Gastrocnemius medialis (tissue), 4 donors: ENCODE data around the gene GLB1L. TPM values are rescaled to one million over a fixed set of nuclear protein-coding genes. Genes with fewer than 3 reads are reported as not detected.

Experiments used
- ATAC-seq, 2 donors: fragments of 150-250 bp; one replicate each; pipeline ENCODE4 v1.9.1; 2016
- DNase-seq, 2 donors: peaks; one replicate each; pipeline ENCODE4 v3.0.0-alpha.2; 2019
- H3K27ac ChIP-seq, 4 donors: fragments of 200-600 bp; sonication (generic); 1 replicate in 1 of 4; 2 replicates in 3 of 4; pipeline ENCODE4 v1.5.1; 2016 to 2018; ENCODE audit warnings: mild to moderate bottlenecking in 2 of 4, moderate library complexity in 1 of 4
- H3K27me3 ChIP-seq, 3 donors: fragments of 200-600 bp; sonication (generic) in 2 of 3; 1 replicate in 1 of 3; 2 replicates in 2 of 3; pipeline versions ENCODE4 v1.5.1 to v1.6.0; 2016 to 2019; ENCODE audit warnings: mild to moderate bottlenecking in 1 of 3, moderate library complexity in 1 of 3
- H3K36me3 ChIP-seq, 2 donors: fragments of 200-600 bp; sonication (generic) in 1 of 2; one replicate each; pipeline ENCODE4 v1.5.1; 2017 to 2018
- H3K4me1 ChIP-seq, 2 donors: fragments of 200-600 bp; sonication (generic) in 1 of 2; one replicate each; pipeline ENCODE4 v1.5.1; 2016 to 2017; ENCODE audit warnings: mild to moderate bottlenecking in 2 of 2
- H3K4me3 ChIP-seq, 4 donors: fragments of 200-600 bp; sonication (generic) in 3 of 4; 1 replicate in 1 of 4; 2 replicates in 3 of 4; pipeline ENCODE4 v1.5.1; 2016 to 2019; ENCODE audit warnings: mild to moderate bottlenecking in 2 of 4
- H3K9me3 ChIP-seq, 3 donors: fragments of 200-600 bp; sonication (generic) in 2 of 3; 1 replicate in 1 of 3; 2 replicates in 2 of 3; pipeline ENCODE4 v1.5.1; 2016 to 2019
- CTCF ChIP-seq, 5 experiments: fragments of 450-650 bp in 3 of 5; fragments of 200-600 bp in 2 of 5; sonication (generic) in 2 of 5; IDR thresholded peaks in 4 of 5; conservative IDR thresholded peaks in 1 of 5; 1 replicate in 4 of 5; 2 replicates in 1 of 5; pipeline ENCODE4 v1.5.1; 2016 to 2019; ENCODE audit warnings: antibody characterized with exemption in 5 of 5, mild to moderate bottlenecking in 3 of 5, moderate library complexity in 3 of 5
- POLR2A ChIP-seq, 2 donors: fragments of 450-650 bp; IDR thresholded peaks; one replicate each; pipeline ENCODE4 v1.6.1; 2017; ENCODE audit warnings: antibody characterized with exemption in 2 of 2, mild to moderate bottlenecking in 2 of 2, moderate library complexity in 2 of 2
- in situ Hi-C, 4 donors: fragments of 200-750 bp; cut with MboI; loops; one replicate each; pipeline versions ENCODE4 v1.15.0 to v1.8.0; 2017; ENCODE audit warnings: low sequenced_read_pairs in 4 of 4
- intact Hi-C: fragments of 100-400 bp; cut with DNase I; formaldehyde crosslinking; loops from one replicate; pipeline ENCODE4 v1.15.1; 2023; ENCODE audit warnings: low total_unique reads
- total RNA-seq, 4 donors: library from RNA; depleted of rRNA; stranded (reverse); fragments of >200 nt; gene quantifications; one replicate each; pipeline versions ENCODE4 v1.1.0 to v1.2.3, GENCODE V29; 2016

The GLB1L gene
- total RNA-seq, 4 donors from 2014 or later: 1.0 to 3.6 (median 1.3) TPM

GRCh38 chr2:219252084-219252483 is 6.8 kb upstream of the GLB1L start:
- H3K36me3 ChIP-seq: peaks cover 0 to 33% of the 10 kb centered on the region in 2 donors
- peak overlapping the region; percentile 68 to 88 (median 76) for H3K4me3 ChIP-seq
- DNase-seq (peak; percentile 33 to 65), ATAC-seq (peak in 1 of 2 donors; percentile 3)
- no peaks in the 10 kb centered on the region for H3K9me3 ChIP-seq
- H3K27me3 ChIP-seq: no peaks in the 10 kb centered on the region
- TF ChIP-seq POLR2A (IDR thresholded peaks at IDR 0.05): peak in 1 of 2 donors; percentile 22
- no peak for TF ChIP-seq CTCF (IDR thresholded peaks at IDR 0.05 in 4 of 5, conservative IDR thresholded peaks at IDR 0.05 in 1 of 5)
- peaks cover 46 to 72% of the 10 kb centered on the region in 2 donors for H3K4me1 ChIP-seq
- in situ Hi-C loops: no loop called here
- peak overlapping the region; percentile 91 to 99 (median 96) for H3K27ac ChIP-seq
- intact Hi-C loops: loop anchor here (2.0 to 5.0 kb wide), 2 partner anchors 75 to 255 kb away; partner anchors contain the start of gene CNPPD1

GRCh38 chr2:219251656-219252055 is 6.4 kb upstream of the GLB1L start:
- TF ChIP-seq POLR2A (IDR thresholded peaks at IDR 0.05): no peak
- TF ChIP-seq CTCF (IDR thresholded peaks at IDR 0.05 in 4 of 5, conservative IDR thresholded peaks at IDR 0.05 in 1 of 5): no peak
- intact Hi-C loops: loop anchor here (2.0 to 5.0 kb wide), 2 partner anchors 75 to 254 kb away; partner anchors contain the start of gene CNPPD1
- H3K4me1 ChIP-seq: peaks cover 50 to 73% of the 10 kb centered on the region in 2 donors
- H3K36me3 ChIP-seq: peaks cover 0 to 33% of the 10 kb centered on the region in 2 donors
- DNase-seq (no peak), ATAC-seq (no peak)
- H3K27ac ChIP-seq: peak overlapping the region; percentile 91 to 99 (median 96)
- no peaks in the 10 kb centered on the region for H3K27me3 ChIP-seq
- H3K9me3 ChIP-seq: no peaks in the 10 kb centered on the region
- in situ Hi-C loops: no loop called here
- peak overlapping the region; percentile 68 to 88 (median 76) for H3K4me3 ChIP-seq

GRCh38 chr2:219250049-219250781 is 5.0 kb upstream of the GLB1L start:
- in situ Hi-C loops: no loop called here
- intact Hi-C loops: loop anchor here (5.0 kb wide), 1 partner anchor 253 kb away; no protein-coding TSS in a partner anchor
- H3K4me1 ChIP-seq: peaks cover 59 to 82% of the 10 kb centered on the region in 2 donors
- peaks cover 0 to 33% of the 10 kb centered on the region in 2 donors for H3K36me3 ChIP-seq
- ATAC-seq: no peak
- peak overlapping the region; percentile 91 to 99 (median 96) for H3K27ac ChIP-seq
- H3K4me3 ChIP-seq: peak overlapping the region; percentile 8 to 37 (median 30)
- TF ChIP-seq POLR2A (IDR thresholded peaks at IDR 0.05) (no peak), CTCF (IDR thresholded peaks at IDR 0.05 in 4 of 5, conservative IDR thresholded peaks at IDR 0.05 in 1 of 5) (no peak)
- H3K9me3 ChIP-seq: no peaks in the 10 kb centered on the region
- DNase-seq: no peak
- no peaks in the 10 kb centered on the region for H3K27me3 ChIP-seq

GRCh38 chr2:219249203-219249980 is 4.1 kb upstream of the GLB1L start:
- TF ChIP-seq POLR2A (IDR thresholded peaks at IDR 0.05) (no peak), CTCF (IDR thresholded peaks at IDR 0.05 in 4 of 5, conservative IDR thresholded peaks at IDR 0.05 in 1 of 5) (no peak)
- intact Hi-C loops: loop anchor here (5.0 kb wide), 1 partner anchor 348 kb away; the partner anchor contains the start of gene STK11IP
- H3K4me3 ChIP-seq: peak overlapping the region; percentile 8 to 37 (median 30)
- H3K36me3 ChIP-seq: peaks cover 0 to 33% of the 10 kb centered on the region in 2 donors
- peak overlapping the region; percentile 91 to 99 (median 96) for H3K27ac ChIP-seq
- peak; percentile 69 to 77 for DNase-seq
- in situ Hi-C loops: no loop called here
- peak; percentile 3 to 18 for ATAC-seq
- no peaks in the 10 kb centered on the region for H3K27me3 ChIP-seq
- H3K4me1 ChIP-seq: peaks cover 65 to 82% of the 10 kb centered on the region in 2 donors
- H3K9me3 ChIP-seq: no peaks in the 10 kb centered on the region
